Measurements from ENCODE around the gene SYT12.

SYT12 gene

DNA sequence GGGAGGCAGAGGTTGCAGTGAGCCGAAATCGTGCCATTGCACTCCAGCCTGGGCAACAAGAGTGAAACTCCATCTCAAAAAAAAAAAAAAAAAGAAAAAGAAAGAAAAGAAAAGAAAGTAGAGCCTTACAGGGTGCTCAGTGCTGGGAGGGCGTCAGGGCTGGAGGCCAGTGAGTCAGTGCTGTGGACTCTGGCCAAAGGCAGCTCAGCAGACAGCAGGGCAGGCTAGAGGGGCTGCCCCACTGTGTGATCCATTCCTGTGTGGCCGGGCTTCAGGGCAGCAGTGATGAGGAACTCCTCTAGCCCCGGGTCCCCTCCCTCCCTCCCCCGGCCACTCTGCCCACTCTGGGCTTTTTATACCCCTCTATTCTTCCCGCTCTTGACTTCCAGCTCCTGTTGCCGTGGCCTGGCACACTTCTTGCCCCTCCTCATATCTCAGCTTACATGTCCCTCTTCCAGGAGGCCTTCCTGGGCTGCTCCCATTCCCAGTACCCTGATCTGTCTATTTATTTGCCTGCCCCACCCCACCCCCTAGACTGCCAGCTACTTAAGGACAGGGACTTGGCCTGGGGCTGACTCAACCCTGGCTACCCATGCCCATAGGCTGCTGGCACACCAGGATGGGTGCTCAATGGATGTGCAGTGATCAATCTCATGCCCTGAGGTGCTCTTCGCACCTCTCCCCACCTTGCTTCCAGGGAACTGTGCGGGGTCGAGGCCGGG, 10.1 kb downstream of the SYT12 start:
- H3K9me3 ChIP-seq (ENCODE audit: control insufficient read depth, insufficient read depth, low read length), result no peaks in the 10 kb centered on the region
- no peaks in the 10 kb centered on the region for H3F3A ChIP-seq (ENCODE audit: control insufficient read depth, insufficient read depth)
- no peaks in the 10 kb centered on the region for H3K79me2 ChIP-seq (ENCODE audit: control insufficient read depth, low read length)
- no peak overlapping the region for H3K27ac ChIP-seq (ENCODE audit: low read depth, low read length)
- H3K4me2 ChIP-seq (ENCODE audit: low read length), result no peak overlapping the region
- H3K4me1 ChIP-seq (ENCODE audit: control insufficient read depth, low read length), result peaks cover 43% of the 10 kb centered on the region
- H3K36me3 ChIP-seq (ENCODE audit: control insufficient read depth, low read length), result no peaks in the 10 kb centered on the region
- no peaks in the 10 kb centered on the region for H3K9me2 ChIP-seq (replicated peaks; ENCODE audit: control insufficient read depth, low read length)
- peaks cover 4% of the 10 kb centered on the region; the same call in 1 of the 2 replicates for H4K20me1 ChIP-seq (ENCODE audit: control insufficient read depth, insufficient read depth, low read depth, low read length)
- no peak overlapping the region for H3K4me3 ChIP-seq (ENCODE audit: low read length)
- no peak for TF ChIP-seq EZH2phosphoT487 (IDR thresholded peaks at IDR 0.05; ENCODE audit: borderline replicate concordance, low read length)
- TF ChIP-seq, protein P1, sequence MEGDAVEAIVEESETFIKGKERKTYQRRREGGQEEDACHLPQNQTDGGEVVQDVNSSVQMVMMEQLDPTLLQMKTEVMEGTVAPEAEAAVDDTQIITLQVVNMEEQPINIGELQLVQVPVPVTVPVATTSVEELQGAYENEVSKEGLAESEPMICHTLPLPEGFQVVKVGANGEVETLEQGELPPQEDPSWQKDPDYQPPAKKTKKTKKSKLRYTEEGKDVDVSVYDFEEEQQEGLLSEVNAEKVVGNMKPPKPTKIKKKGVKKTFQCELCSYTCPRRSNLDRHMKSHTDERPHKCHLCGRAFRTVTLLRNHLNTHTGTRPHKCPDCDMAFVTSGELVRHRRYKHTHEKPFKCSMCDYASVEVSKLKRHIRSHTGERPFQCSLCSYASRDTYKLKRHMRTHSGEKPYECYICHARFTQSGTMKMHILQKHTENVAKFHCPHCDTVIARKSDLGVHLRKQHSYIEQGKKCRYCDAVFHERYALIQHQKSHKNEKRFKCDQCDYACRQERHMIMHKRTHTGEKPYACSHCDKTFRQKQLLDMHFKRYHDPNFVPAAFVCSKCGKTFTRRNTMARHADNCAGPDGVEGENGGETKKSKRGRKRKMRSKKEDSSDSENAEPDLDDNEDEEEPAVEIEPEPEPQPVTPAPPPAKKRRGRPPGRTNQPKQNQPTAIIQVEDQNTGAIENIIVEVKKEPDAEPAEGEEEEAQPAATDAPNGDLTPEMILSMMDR (IDR thresholded peaks at IDR 0.05; ENCODE audit: low read depth, low read length, poor library complexity, severe bottlenecking), result no peak
- peaks cover 60% of the 10 kb centered on the region for H3K27me3 ChIP-seq (ENCODE audit: control insufficient read depth, low read length)

DNA sequence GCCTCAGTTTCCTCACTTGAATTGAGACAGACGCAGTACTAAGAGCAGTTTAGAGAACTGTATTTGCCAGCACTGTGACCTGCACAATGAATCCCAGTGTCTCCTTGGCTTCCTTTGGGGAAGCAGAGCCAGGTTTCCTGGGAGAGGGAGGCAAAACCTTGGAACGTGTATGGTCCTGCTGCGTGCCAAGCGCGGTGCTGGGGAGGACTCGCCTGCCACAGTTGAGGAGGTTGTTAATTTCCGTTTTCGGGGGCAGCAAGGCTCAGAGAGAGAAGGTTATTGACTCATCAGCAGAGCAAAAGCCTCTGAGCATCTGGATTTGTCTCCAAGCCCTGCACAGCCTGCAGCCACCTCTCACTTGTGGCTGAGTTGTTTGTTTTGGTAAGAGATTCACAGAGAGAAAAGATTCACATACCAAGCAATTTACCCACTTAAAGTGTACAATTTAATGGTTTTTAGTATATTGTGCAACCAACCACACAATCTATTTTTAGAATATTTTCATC, 10.8 kb downstream of the SYT12 start:
- Histone ChIP-seq H4K20me1 (ENCODE audit: control insufficient read depth, insufficient read depth, low read depth, low read length) (peaks cover 4% of the 10 kb centered on the region; the same call in 1 of the 2 replicates), H3K27ac (ENCODE audit: low read depth, low read length) (no peak overlapping the region), H3K4me3 (ENCODE audit: low read length) (no peak overlapping the region), H3K9me3 (ENCODE audit: control insufficient read depth, insufficient read depth, low read length) (no peaks in the 10 kb centered on the region), H3F3A (ENCODE audit: control insufficient read depth, insufficient read depth) (no peaks in the 10 kb centered on the region), H3K4me2 (ENCODE audit: low read length) (no peak overlapping the region), H3K9me2 (replicated peaks; ENCODE audit: control insufficient read depth, low read length) (no peaks in the 10 kb centered on the region), H3K79me2 (ENCODE audit: control insufficient read depth, low read length) (no peaks in the 10 kb centered on the region), H3K27me3 (ENCODE audit: control insufficient read depth, low read length) (peaks cover 60% of the 10 kb centered on the region), H3K36me3 (ENCODE audit: control insufficient read depth, low read length) (no peaks in the 10 kb centered on the region), H3K4me1 (ENCODE audit: control insufficient read depth, low read length) (peaks cover 35% of the 10 kb centered on the region)
- TF ChIP-seq, protein P1 (IDR thresholded peaks at IDR 0.05; ENCODE audit: low read depth, low read length, poor library complexity, severe bottlenecking), result no peak
- no peak for TF ChIP-seq EZH2phosphoT487 (IDR thresholded peaks at IDR 0.05; ENCODE audit: borderline replicate concordance, low read length)

DNA sequence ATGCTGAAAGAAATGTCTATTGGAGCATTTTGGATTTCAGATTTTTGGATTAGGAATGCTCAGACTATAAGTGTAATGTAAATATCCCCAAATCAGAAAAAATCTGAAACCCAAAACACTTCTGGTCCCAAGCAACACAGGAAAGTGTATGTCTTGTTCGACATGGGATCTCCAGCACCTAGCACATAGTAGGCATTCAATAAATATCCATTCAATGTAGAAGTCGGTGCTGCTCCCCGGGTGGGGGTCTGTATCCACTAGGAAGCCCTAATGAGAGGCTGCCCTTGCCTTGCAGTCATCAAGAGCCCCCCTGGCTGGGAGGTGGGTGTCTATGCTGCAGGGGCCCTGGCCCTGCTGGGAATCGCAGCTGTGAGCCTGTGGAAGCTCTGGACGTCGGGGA, 11.4 kb downstream of the SYT12 start:
- H3K36me3 ChIP-seq (ENCODE audit: control insufficient read depth, low read length), result no peaks in the 10 kb centered on the region
- H3K9me2 ChIP-seq (replicated peaks; ENCODE audit: control insufficient read depth, low read length), result no peaks in the 10 kb centered on the region
- H3K4me2 ChIP-seq (ENCODE audit: low read length), result no peak overlapping the region
- no peaks in the 10 kb centered on the region for H3K9me3 ChIP-seq (ENCODE audit: control insufficient read depth, insufficient read depth, low read length)
- H3K27me3 ChIP-seq (ENCODE audit: control insufficient read depth, low read length), result peaks cover 54% of the 10 kb centered on the region
- no peaks in the 10 kb centered on the region for H3K79me2 ChIP-seq (ENCODE audit: control insufficient read depth, low read length)
- H3F3A ChIP-seq (ENCODE audit: control insufficient read depth, insufficient read depth), result no peaks in the 10 kb centered on the region
- peaks cover 29% of the 10 kb centered on the region for H3K4me1 ChIP-seq (ENCODE audit: control insufficient read depth, low read length)
- H3K4me3 ChIP-seq (ENCODE audit: low read length), result no peak overlapping the region
- H4K20me1 ChIP-seq (ENCODE audit: control insufficient read depth, insufficient read depth, low read depth, low read length), result peaks cover 4% of the 10 kb centered on the region; the same call in 1 of the 2 replicates
- H3K27ac ChIP-seq (ENCODE audit: low read depth, low read length), result no peak overlapping the region
- TF ChIP-seq, protein P1 (IDR thresholded peaks at IDR 0.05; ENCODE audit: low read depth, low read length, poor library complexity, severe bottlenecking), result no peak
- no peak for TF ChIP-seq EZH2phosphoT487 (IDR thresholded peaks at IDR 0.05; ENCODE audit: borderline replicate concordance, low read length)
